Measurements from ENCODE around the gene MYH9.

The MYH9 gene

GRCh38 chr22:36366291-36366708 lies 21.5 kb downstream of the MYH9 start:
- no peak for DNase-seq

GRCh38 chr22:36365020-36365411 lies 22.8 kb downstream of the MYH9 start:
- peak; percentile 77 for DNase-seq

DNA sequence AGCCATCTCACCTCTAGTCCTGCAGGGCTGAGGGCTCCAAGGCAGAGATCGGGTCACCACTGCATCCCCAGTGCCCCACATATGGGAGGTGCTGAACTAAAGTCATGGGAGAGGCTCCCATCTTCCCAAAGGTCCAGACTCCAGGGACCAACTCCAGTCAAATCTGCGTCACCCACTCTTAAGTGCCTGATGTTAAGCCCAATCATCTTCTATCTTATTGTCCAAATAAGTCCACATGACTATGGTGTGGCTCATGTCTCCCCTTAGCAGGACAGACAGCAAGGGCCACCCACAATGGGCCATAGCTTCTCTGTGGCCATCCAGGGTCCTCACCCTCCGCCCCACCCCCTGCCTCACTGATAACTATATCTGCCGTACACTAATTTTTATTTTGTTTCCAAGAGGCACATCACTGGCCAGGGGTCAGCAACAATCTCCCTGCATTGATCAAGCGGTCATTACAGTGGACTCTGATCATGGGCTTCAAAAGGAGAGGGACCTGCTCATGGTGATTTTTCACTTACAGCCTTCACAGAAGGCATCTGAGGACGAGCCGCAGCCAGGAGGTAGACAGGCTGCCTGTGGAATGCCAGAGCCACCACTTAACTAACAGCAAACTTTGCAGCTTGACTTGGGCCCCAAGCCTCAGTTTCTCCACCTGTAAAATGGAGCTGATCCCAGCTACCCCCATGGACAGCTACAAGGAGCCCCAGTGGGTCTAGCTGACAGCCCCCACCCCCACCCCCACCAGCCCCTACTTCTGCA lies 23.3 kb downstream of the MYH9 start:
- no peak for DNase-seq

DNA sequence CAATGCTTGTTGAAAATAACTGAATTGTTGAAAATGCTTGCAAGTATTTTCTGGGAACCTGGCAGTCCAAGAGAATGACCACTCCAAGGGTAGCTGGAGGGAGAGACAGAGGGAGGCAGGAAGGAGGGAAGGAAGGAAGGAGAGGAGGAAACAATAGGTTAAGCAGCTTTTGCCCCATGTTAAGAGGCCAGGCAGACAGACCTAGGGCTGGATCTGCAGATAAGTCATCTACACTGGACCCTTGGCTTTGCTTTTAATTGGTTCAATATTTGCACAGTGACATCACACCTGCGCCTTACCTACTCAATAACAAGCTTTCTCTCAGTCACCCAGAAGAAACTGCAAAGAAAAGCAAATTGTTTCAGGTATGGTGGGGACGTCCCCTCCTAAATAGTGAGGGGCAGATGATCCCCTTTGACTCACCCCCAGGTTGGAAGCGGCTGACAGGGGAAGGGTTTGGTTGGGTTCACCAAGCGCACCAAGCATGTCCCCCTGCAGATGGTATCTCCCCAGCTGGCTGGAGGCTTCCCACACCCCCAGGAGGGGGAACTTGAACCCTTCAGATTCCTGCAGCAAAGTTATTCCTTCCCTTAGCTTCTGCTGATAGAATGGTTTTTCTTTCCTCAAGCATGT lies 24.3 kb downstream of the MYH9 start:
- no peak for DNase-seq

DNA sequence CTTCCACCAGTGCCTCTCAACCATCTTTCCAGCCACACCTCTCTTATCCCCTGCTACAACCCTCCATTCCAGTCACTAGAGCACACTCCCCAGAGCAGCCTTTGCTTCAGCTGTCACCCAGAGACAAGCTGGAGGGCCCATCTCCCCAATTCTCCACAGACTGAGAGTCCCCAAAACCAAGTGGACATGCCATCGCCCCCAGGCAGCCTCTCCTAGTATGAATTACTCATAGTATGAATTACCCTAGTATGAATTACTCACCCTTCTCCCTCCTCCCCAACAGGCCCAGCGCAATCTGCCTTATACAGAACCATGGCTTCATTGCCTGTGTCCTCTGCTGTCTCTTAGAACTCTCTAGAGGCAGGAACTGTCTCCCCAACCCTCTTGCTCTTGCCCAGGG lies 24.8 kb downstream of the MYH9 start:
- no peak for DNase-seq

- DNase-seq: no peak
Observed at GRCh38 chr22:36362075-36362474, 25.7 kb downstream of the MYH9 start.

- DNase-seq: no peak
Observed at GRCh38 chr22:36360871-36361383, 26.8 kb downstream of the MYH9 start.

GRCh38 chr22:36360011-36360410 lies 27.8 kb downstream of the MYH9 start:
- DNase-seq: no peak

DNA sequence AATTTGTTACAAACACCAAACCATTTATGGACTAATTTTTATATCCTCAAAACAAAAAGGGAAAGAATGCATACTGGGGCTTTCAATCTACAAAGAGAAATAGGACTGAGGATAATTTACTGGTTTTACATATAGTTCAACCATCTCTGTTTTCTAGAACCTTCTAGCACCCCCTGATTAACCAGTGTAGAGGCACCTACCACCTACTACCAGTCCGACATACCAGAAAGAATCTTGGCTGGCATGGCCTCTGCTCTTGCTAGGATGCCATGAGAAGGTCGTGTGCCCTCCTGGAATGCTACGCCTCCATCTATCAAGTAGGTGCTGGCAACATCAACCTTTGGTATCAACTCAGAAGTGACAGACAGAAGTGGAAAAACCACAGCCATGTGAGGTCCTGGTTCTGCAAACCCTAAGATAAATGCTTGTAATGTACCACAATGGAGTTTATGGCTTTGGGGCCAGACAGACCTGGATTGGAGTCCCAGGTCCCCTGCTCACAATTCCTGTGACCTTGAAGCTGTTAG lies 28.2 kb downstream of the MYH9 start:
- DNase-seq: no peak

DNA sequence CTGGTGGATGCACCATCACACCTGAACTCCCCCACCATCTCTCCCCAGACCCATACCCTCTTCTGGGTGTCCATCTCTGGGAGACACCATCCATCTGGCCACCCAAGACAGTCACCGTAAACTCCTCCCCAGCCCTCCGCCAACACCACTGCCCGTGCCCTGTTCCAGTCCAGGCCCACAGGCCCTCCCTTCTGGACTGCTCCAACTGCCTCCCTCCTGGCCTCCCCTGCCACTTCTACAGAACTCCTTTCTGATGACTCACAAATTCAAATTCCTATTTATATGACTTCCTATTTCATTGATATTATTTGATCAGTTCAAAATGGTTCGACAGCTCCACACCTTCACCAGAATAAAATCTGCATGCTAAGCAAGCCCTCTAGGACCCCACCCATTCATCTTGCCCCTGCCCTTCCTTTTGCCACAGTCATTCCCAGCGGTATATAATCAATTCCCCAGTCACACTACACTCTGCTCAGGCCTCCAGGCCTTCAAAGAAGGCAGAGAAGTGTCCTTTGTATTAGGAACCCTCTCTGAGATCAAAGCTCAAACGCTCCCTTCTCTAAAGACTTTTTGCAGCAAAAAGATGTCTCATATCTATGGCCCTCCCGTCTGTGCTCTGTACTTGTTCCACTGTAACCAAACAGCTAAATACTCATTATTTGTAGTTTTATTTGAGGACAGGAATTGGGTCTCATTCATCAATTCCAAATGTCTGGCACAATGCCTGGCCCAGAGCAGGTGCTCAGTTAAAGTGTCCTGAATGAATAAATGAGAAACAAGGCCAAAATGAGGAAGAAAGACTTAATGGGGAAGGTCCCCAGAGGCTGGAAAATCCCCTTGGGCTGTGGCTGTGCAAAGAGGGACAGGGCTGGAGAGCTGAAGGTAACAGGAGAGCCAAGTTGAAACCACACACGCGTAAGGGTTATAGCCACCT lies 29.0 kb downstream of the MYH9 start:
- peak; percentile 8 for DNase-seq

GRCh38 chr22:36356708-36357624 lies 30.8 kb downstream of the MYH9 start:
- DNase-seq: no peak

DNA sequence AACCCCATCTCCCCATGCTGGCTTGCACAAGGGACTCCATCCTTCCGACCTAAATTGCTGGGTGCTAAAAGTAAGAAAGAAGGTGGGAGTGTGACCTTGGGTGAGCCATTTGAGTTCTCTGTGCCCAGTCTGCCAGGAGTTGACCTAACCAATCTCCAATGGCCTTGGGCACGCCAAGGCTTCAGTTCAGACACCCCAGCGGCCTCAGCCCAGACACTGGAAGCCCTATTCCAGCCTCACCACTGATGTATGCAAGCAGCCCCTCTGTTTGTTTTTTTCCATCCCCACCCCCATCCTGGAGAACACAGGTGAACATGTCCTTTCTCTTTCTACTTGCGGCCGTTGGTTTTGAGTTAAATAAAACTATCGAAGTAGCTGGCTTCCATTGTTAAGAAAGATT lies 31.9 kb downstream of the MYH9 start:
- no peak for DNase-seq

DNA sequence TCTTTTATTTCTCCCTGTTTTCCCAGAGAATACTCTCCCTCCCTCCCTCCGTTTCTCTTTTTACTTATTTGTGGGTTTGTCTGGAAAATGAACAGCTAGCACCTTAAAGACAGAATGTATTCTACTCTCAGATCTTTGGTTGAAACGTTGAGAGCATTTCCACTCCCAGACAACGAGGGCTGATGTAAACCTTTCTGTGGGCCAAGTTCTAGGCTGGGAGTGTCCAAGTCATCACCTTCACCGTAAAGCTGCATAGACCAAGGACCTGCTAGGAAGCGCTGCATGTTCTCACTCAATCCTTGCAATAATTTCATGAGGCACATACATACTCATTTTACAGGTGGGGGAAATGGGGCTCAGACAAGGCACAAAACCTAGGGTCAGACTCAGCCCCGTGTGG lies 32.4 kb downstream of the MYH9 start:
- DNase-seq: no peak

DNA sequence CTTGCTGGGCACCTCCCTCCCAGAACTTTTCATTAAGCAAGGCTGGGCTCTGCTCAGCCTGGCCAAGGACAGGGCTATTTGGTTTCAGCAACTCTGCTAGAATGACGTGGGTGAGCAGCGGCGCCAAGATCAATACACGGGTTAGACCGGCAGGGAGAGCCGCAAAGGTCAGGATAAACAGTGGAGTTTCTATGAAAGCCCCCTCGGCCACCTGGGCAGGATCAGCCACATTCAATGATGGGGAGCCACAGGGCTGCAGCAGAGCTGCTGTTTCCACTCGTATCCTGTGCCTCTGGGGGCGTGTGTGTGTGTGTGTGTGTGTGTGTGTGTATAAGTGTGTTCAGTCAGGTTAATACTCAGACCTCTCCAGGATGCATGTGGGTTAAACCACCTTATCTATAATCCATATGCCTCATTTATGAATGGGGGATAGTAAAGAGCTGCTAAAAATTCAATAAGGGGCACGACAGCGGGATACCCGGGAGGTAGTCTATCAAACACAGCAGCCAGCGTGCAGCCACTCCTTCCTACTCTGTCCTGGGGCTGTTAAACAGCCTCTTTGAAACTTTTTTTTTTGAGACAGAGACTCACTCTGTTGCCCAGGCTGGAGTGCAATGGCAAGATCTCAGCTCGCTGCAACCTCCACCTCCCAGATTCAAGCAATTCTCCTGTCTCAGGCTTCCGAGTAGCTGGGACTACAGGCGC lies 34.8 kb downstream of the MYH9 start:
- no peak for DNase-seq

- no peak for DNase-seq
Observed at GRCh38 chr22:36351921-36352802, 35.6 kb downstream of the MYH9 start.

DNA sequence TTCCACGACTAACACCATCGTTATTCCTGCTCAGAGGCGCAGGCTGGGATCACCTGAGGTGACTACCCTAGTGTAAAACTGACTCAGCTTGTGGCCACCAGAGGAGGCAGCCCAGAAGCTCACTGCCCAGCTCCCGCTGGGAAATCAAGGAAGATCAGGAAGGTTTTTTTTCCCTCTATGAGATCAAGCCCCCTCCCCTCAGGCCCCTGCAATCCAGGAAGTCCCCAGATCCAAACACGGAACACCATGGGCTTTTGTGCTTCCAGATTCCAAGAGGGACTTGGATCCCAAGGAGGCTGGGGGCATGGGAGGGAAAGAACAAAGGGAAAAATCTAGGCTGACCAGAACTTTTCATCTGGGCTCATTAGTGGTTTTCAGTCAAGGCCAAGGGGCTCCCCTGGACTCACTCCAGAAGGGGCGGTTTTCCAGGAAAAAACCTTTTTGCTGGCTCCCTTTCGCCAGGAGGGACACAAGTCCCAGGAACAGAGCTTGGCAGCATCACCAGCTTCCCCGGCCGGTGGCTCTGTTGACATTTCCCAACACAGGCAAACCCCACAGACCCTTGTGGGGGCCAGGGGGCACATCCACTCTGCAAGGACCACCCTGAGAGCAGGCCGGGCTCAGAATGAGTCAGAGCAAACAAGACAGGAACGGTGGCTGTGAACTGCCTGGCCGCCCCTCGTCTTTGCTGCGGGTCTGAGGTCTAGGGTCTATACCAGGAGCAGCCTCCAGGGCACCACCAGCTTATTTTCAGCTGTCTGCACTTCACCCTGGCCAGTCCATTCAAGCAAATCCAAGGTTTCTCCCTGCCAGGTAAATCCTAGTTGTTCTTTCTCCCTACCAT lies 36.8 kb downstream of the MYH9 start:
- no peak for DNase-seq

- no peak for DNase-seq
Observed at GRCh38 chr22:36349726-36350125, 38.0 kb downstream of the MYH9 start.

GRCh38 chr22:36348760-36349159 lies 39.0 kb downstream of the MYH9 start:
- DNase-seq: no peak

DNA sequence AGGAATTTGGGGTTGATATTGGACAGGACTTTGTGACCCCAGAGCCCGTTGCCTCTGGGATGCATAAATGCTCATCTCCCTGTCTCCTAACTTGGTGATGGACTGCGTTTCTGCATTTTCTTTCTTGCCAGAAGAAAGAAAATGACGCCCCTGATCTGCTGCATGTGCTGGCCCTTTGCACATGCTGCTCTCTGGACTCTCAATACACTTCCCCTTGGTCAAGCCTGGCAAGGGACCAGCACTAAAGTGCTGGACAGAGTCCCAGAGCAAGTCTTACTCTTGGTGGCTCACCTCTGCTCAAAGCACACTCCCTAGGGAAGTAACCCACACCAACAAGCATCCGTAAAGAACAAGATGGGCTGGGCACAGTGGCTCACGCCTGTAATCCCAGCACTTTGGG lies 40.7 kb downstream of the MYH9 start:
- DNase-seq: no peak
